ENCODE measurements around the gene ACTN1.

Gene ACTN1

GRCh38 chr14:68943107-68943506 is 36.0 kb downstream of the ACTN1 start:
- no peak overlapping the region for H3K27ac ChIP-seq
- no peak for TF ChIP-seq CTCF (conservative IDR thresholded peaks at IDR 0.05)

- H3K27ac ChIP-seq, result no peak overlapping the region
- no peak for TF ChIP-seq CTCF (conservative IDR thresholded peaks at IDR 0.05)
These were observed 36.6 kb downstream of the ACTN1 start for GRCh38 chr14:68942296-68943035.

GRCh38 chr14:68941820-68942219 is 37.3 kb downstream of the ACTN1 start:
- TF ChIP-seq CTCF (conservative IDR thresholded peaks at IDR 0.05), result no peak
- no peak overlapping the region for H3K27ac ChIP-seq

GRCh38 chr14:68940614-68941185 is 38.4 kb downstream of the ACTN1 start:
- peak overlapping the region; percentile 100 for H3K27ac ChIP-seq
- no peak for TF ChIP-seq CTCF (conservative IDR thresholded peaks at IDR 0.05)

- peak overlapping the region; percentile 100 for H3K27ac ChIP-seq
- TF ChIP-seq CTCF (conservative IDR thresholded peaks at IDR 0.05), result no peak
These were observed 39.0 kb downstream of the ACTN1 start for GRCh38 chr14:68939893-68940613.

- H3K27ac ChIP-seq, result peak overlapping the region; percentile 100
- no peak for TF ChIP-seq CTCF (conservative IDR thresholded peaks at IDR 0.05)
These were observed 39.8 kb downstream of the ACTN1 start for GRCh38 chr14:68939181-68939892.

All from VCaP (cell line).